IPS-20b (cell line): ENCODE results near the gene LIM2.
"Not testable (repeated sequence)": the region's sequence is repeated elsewhere in the genome, so short reads cannot be mapped to it uniquely, and the experiment has no call there.

Source experiments
- H3K27ac ChIP-seq: one replicate; pipeline ENCODE4 v1.5.1; 2013; ENCODE audit warnings: low read length
- H3K27me3 ChIP-seq: 2 replicates; pipeline ENCODE4 v1.6.1; 2013; ENCODE audit warnings: mild to moderate bottlenecking, low read length, inconsistent platforms; ENCODE audit not compliant: insufficient read depth
- H3K36me3 ChIP-seq: 2 replicates; pipeline ENCODE4 v1.6.1; 2013; ENCODE audit warnings: low read depth, mild to moderate bottlenecking, inconsistent platforms, low read length, moderate library complexity; ENCODE audit not compliant: insufficient read depth
- H3K4me1 ChIP-seq: 2 replicates; pipeline ENCODE4 v1.6.1; 2013; ENCODE audit warnings: mild to moderate bottlenecking, control low read depth, inconsistent platforms, low read length, moderate library complexity; ENCODE audit not compliant: insufficient read depth
- H3K4me3 ChIP-seq: 2 replicates; pipeline ENCODE4 v1.5.1; 2013; ENCODE audit warnings: mild to moderate bottlenecking, low read length, inconsistent platforms
- H3K9ac ChIP-seq: 2 replicates; pipeline ENCODE4 v1.6.1; 2013; ENCODE audit warnings: low read depth, mild to moderate bottlenecking, inconsistent platforms, low read length, moderate library complexity
- H3K9me3 ChIP-seq: 2 replicates; pipeline ENCODE4 v1.6.1; 2013; ENCODE audit warnings: mild to moderate bottlenecking, low read depth, low read length, inconsistent platforms; ENCODE audit not compliant: insufficient read depth

Gene LIM2

GRCh38 chr19:51387924-51388389 is at the start of gene LIM2:
Gene LIM2 (minus strand): TSS chr19:51387974. CDS start chr19:51387443, 531 bp downstream.
- Histone ChIP-seq H3K9me3 (no peaks in the 10 kb centered on the region), H3K9ac (no peak within 1 kb of the TSS), H3K36me3 (no peaks in the 10 kb centered on the region), H3K27ac (no peak within 1 kb of the TSS), H3K27me3 (no peaks in the 10 kb centered on the region), H3K4me1 (no peaks in the 10 kb centered on the region; the same call in 1 of the 2 replicates), H3K4me3 (no peak within 1 kb of the TSS)

DNA sequence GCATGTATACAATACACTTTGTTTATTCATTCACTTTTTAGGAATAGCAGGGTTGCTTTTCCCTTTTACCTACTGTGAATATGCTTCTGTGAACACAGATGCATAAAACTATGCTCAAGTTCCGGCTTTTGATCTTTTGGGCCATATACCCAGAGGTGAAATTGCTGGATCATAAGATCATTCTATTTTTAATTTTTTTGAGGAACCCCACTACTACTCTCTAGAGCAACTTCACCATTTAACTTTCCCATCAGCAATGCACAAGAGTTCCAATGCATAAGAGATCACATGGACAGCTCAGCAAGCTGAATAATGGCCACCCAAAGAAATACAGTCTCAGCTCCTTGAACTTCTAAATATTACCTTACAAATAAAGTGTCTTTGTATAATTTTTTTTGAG is 46.7 kb upstream of the LIM2 start:
- H3K9ac ChIP-seq = no peak overlapping the region
- no peaks in the 10 kb centered on the region for H3K4me1 ChIP-seq
- H3K4me3 ChIP-seq = no peak overlapping the region
- H3K27ac ChIP-seq = no peak overlapping the region
- no peaks in the 10 kb centered on the region for H3K9me3 ChIP-seq
- peaks cover 4% of the 10 kb centered on the region for H3K27me3 ChIP-seq
- H3K36me3 ChIP-seq = no peaks in the 10 kb centered on the region

DNA sequence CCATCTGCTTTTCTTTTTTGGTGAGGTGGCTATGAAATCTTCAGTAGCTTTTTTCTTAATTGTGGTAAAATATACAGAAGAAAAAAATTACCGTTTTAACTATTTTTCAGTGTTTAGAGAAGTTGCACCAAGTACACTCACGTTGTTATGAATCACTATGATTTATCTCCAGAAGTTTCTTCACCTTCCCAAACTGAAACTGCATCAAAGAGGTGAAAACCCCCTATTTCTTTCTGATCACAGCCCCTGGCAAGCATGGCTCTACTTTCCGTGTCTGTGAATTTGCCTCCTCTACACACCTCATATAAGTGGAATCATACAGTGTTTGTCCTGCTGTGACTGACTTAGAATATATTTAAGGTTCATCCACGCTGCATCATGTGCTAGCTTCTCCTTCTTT is 45.3 kb upstream of the LIM2 start:
- Histone ChIP-seq H3K9ac (no peak overlapping the region), H3K4me1 (no peaks in the 10 kb centered on the region)

DNA sequence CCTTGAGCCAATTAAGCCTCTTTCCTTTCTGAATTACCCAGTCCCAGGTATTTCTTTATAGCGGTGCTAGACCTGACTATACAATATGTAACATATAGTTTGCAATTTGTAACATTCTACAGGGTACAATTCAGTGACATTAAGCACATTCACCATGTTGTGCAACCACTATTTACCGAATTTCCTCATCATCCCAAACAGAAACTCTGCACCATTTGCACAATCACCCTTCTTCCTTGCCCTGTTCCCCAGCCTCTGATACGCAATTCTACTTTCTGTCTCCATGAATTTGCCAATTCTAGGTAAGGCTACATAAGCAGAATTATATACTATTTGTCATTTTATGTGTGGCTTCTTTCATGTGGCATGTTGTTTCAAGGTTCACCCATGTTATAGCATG is 43.4 kb upstream of the LIM2 start:
- Histone ChIP-seq H3K36me3 (no peaks in the 10 kb centered on the region), H3K27ac (no peak overlapping the region), H3K9ac (no peak overlapping the region), H3K9me3 (no peaks in the 10 kb centered on the region), H3K27me3 (no peaks in the 10 kb centered on the region; the same call in 1 of the 2 replicates), H3K4me1 (no peaks in the 10 kb centered on the region), H3K4me3 (no peak overlapping the region)

More for the DNA sequence above, 45.3 kb upstream of the LIM2 start:
- H3K27me3 ChIP-seq = peaks cover 4% of the 10 kb centered on the region
- H3K36me3 ChIP-seq = no peaks in the 10 kb centered on the region
- H3K9me3 ChIP-seq = no peaks in the 10 kb centered on the region
- no peak overlapping the region for H3K27ac ChIP-seq
- no peak overlapping the region for H3K4me3 ChIP-seq

- H3K27ac ChIP-seq = no peak overlapping the region
- H3K36me3 ChIP-seq = no peaks in the 10 kb centered on the region
- H3K4me1 ChIP-seq = no peaks in the 10 kb centered on the region
- H3K9ac ChIP-seq = no peak overlapping the region
- H3K9me3 ChIP-seq = no peaks in the 10 kb centered on the region
- H3K27me3 ChIP-seq = no peaks in the 10 kb centered on the region; the same call in 1 of the 2 replicates
- no peak overlapping the region for H3K4me3 ChIP-seq
These were observed 42.4 kb upstream of the LIM2 start for GRCh38 chr19:51430221-51430620.

DNA sequence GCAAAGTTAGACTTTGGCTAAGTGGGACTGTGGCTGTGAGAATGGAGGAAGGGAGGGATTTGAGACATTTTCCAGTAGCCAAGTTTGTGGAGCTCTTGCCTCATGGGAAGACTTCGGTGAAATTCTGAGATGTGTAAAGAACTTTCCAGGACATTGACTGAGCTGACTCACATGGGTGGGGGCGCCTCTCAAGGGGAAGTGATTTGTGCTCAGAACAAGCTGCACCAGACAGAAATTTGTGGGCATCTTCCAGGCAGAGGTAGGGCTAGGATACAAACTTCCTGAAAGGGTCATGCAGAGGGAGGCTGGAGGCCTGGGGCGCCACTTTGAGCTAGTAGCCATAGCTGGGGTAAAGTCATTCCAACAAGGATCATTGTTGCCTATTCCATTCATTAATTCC is 39.4 kb upstream of the LIM2 start:
- H3K27ac ChIP-seq = no peak overlapping the region
- no peak overlapping the region for H3K9ac ChIP-seq
- no peaks in the 10 kb centered on the region for H3K36me3 ChIP-seq
- H3K9me3 ChIP-seq = no peaks in the 10 kb centered on the region
- H3K4me1 ChIP-seq = no peaks in the 10 kb centered on the region
- no peak overlapping the region for H3K4me3 ChIP-seq
- H3K27me3 ChIP-seq = no peaks in the 10 kb centered on the region; the same call in 1 of the 2 replicates

GRCh38 chr19:51422053-51422448 is 34.3 kb upstream of the LIM2 start:
- Histone ChIP-seq H3K4me3 (peak overlapping the region; percentile 58; the same call in 1 of the 2 replicates), H3K4me1 (no peaks in the 10 kb centered on the region)

DNA sequence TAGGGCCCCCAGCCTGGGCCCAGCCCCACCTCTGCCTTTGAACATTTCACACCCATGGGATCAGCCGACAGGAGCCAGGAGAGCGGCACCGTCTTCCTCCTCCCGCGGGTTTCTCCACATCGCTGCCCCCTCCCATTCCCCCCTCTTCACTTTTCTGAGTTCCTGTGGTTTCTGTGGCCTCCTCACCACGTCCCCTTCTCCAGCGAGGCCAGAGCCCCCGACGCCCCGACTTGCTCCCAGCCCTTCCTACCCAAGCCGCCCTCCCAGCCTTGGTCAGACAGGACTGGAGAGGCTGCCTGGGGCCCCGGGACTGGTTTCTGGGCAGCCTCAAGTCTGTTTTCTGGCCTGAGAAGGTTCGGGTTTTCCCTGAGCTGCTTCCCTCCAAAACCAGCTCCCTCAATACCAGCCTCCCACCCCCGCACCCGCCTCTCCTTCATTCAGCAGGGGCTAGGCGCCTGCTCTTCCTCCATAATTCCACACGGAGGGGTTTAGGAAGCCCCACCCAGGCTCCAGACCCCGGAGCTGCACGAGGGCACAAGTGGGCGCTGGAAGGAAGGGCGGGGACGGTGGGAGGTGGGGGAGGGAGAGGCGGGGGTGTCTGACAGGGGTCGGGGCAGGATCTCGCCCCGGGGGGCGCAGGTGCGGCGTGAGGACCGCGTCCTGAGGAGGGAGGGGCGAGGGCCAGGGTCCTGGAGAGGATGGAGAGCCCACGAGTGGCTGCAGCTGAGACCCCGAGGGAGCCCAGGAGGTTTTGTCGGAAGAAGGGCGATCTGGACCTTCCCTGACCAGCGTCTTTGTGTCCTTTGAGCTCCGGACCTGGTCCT is 33.7 kb upstream of the LIM2 start:
- no peaks in the 10 kb centered on the region for H3K9me3 ChIP-seq
- H3K9ac ChIP-seq = no peak overlapping the region
- H3K27me3 ChIP-seq = peaks cover 19% of the 10 kb centered on the region
- no peak overlapping the region for H3K27ac ChIP-seq
- H3K4me3 ChIP-seq = peak overlapping the region; percentile 58
- H3K4me1 ChIP-seq = no peaks in the 10 kb centered on the region
- no peaks in the 10 kb centered on the region for H3K36me3 ChIP-seq

More at GRCh38 chr19:51422053-51422448, 34.3 kb upstream of the LIM2 start:
- Histone ChIP-seq H3K27me3 (peaks cover 19% of the 10 kb centered on the region), H3K9me3 (no peaks in the 10 kb centered on the region), H3K36me3 (no peaks in the 10 kb centered on the region), H3K27ac (no peak overlapping the region), H3K9ac (no peak overlapping the region)

GRCh38 chr19:51420511-51420910 is 32.7 kb upstream of the LIM2 start:
- H3K4me1 ChIP-seq, H3K9me3 ChIP-seq, H3K27ac ChIP-seq, H3K4me3 ChIP-seq, H3K36me3 ChIP-seq, H3K9ac ChIP-seq: not testable (repeated sequence)
- peaks cover 19% of the 10 kb centered on the region for H3K27me3 ChIP-seq

DNA sequence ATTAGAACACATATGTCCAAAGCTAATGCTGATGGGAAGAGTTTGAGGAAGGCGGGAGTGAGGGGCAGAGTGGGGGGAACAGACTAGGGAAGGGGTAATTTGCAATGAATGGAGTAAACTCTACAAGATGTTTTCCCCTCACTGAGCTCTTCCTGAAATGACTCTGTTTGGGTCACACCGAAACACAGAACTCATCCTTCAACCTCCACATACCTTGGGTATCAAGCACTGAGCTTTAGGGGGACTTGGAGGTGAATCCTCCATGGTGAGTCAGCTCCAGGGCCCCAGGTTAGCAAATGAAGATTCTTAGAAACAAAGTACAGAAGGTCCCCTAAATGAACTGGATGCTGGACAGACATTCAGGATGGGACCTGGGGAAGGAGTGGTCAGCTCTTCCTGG is 30.9 kb upstream of the LIM2 start:
- Histone ChIP-seq H3K9me3 (no peaks in the 10 kb centered on the region), H3K9ac (no peak overlapping the region), H3K4me1 (no peaks in the 10 kb centered on the region), H3K27ac (no peak overlapping the region), H3K4me3 (no peak overlapping the region), H3K27me3 (peaks cover 19% of the 10 kb centered on the region), H3K36me3 (no peaks in the 10 kb centered on the region)

- Histone ChIP-seq H3K27ac (no peak overlapping the region), H3K4me1 (no peaks in the 10 kb centered on the region), H3K36me3 (no peaks in the 10 kb centered on the region), H3K27me3 (peaks cover 19% of the 10 kb centered on the region), H3K9ac (no peak overlapping the region), H3K9me3 (no peaks in the 10 kb centered on the region), H3K4me3 (no peak overlapping the region)
These were observed 30.0 kb upstream of the LIM2 start for GRCh38 chr19:51417810-51418157.

- peaks cover 19% of the 10 kb centered on the region for H3K27me3 ChIP-seq
- no peaks in the 10 kb centered on the region for H3K4me1 ChIP-seq
- no peak within 1 kb of the TSS for H3K27ac ChIP-seq
- no peaks in the 10 kb centered on the region for H3K36me3 ChIP-seq
- no peak within 1 kb of the TSS for H3K9ac ChIP-seq
- H3K4me3 ChIP-seq = no peak within 1 kb of the TSS
- H3K9me3 ChIP-seq = no peaks in the 10 kb centered on the region
These were observed 29.5 kb upstream of the LIM2 start, which contains the start of gene SIGLEC10 for GRCh38 chr19:51417107-51417809. Gene SIGLEC10 (minus strand): TSS chr19:51417642. CDS start chr19:51417581, 61 bp downstream.
